C4-2B (cell line): ENCODE data around the gene POLR2J.

Experiments
- H3K27ac ChIP-seq: fragments of 450-650 bp; 2 replicates; pipeline ENCODE4 v1.5.1; 2017
- ZFX ChIP-seq: fragments of 450-650 bp; IDR thresholded peaks from 2 replicates; pipeline ENCODE4 v1.6.1; 2017
- TF ChIP-seq, protein P1 (sequence below): fragments of 450-650 bp; conservative IDR thresholded peaks from 2 replicates; pipeline ENCODE4 v1.5.1; 2017; ENCODE audit warnings: mild to moderate bottlenecking

Gene POLR2J

DNA sequence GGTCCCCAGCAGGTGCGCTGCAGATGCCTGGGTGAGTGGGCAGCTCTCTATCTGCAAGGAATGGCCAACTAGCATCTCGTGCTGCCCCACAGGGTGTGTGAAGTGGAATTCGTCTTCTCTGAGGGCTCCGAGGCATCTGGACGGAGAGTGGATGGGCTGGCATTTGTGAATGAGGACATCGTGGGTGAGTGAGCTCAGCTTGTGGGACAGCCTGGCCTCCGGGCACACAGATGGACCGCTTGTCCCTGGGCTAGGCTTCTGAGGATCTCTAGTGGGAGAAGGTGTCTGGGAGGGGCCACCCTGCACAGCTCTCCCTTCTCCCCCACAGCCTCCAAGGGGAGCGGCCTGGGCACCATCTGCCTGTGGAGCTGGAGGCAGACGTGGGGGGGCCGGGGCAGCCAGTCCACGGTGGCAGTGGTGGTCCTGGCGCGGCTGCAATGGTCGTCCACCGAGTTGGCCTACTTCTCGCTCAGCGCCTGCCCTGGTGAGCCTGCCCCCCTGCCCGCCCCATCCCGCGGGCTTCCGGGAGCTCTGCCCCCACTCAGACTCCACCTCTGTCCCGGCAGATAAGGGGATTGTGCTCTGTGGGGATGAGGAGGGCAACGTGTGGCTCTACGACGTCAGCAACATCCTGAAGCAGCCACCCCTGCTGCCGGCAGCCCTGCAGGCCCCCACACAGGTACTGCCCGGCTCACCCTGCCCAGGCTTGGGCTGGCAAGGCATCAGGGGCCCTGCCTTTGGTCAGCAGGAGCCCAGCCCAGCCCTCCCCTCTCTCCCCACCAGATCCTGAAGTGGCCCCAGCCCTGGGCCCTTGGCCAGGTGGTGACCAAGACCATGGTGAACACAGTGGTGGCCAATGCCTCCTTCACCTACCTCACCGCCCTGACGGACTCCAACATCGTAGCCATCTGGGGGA lies 6.3 kb downstream of the POLR2J start:
- H3K27ac ChIP-seq, result no peak overlapping the region
- TF ChIP-seq, protein P1, sequence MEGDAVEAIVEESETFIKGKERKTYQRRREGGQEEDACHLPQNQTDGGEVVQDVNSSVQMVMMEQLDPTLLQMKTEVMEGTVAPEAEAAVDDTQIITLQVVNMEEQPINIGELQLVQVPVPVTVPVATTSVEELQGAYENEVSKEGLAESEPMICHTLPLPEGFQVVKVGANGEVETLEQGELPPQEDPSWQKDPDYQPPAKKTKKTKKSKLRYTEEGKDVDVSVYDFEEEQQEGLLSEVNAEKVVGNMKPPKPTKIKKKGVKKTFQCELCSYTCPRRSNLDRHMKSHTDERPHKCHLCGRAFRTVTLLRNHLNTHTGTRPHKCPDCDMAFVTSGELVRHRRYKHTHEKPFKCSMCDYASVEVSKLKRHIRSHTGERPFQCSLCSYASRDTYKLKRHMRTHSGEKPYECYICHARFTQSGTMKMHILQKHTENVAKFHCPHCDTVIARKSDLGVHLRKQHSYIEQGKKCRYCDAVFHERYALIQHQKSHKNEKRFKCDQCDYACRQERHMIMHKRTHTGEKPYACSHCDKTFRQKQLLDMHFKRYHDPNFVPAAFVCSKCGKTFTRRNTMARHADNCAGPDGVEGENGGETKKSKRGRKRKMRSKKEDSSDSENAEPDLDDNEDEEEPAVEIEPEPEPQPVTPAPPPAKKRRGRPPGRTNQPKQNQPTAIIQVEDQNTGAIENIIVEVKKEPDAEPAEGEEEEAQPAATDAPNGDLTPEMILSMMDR, result no peak
- no peak for TF ChIP-seq ZFX

DNA sequence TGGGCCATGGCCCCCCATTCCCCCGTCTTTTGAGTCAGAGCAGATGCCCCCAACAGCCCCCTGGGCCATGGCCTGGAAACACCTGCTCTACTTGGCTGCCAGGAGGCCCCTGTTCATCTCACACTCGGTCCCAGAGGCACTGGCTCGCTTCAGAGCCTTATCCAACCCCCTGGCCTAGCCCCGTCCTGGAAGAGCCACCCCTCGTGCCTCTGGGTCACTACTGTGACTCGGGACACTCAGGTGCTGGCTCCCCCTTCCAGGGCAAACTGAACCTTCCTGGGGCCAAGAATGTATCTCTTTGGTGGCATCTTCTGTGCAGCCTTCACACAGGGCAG lies 7.0 kb downstream of the POLR2J start:
- H3K27ac ChIP-seq, result no peak overlapping the region
- TF ChIP-seq, protein P1, result no peak
- TF ChIP-seq ZFX, result no peak

DNA sequence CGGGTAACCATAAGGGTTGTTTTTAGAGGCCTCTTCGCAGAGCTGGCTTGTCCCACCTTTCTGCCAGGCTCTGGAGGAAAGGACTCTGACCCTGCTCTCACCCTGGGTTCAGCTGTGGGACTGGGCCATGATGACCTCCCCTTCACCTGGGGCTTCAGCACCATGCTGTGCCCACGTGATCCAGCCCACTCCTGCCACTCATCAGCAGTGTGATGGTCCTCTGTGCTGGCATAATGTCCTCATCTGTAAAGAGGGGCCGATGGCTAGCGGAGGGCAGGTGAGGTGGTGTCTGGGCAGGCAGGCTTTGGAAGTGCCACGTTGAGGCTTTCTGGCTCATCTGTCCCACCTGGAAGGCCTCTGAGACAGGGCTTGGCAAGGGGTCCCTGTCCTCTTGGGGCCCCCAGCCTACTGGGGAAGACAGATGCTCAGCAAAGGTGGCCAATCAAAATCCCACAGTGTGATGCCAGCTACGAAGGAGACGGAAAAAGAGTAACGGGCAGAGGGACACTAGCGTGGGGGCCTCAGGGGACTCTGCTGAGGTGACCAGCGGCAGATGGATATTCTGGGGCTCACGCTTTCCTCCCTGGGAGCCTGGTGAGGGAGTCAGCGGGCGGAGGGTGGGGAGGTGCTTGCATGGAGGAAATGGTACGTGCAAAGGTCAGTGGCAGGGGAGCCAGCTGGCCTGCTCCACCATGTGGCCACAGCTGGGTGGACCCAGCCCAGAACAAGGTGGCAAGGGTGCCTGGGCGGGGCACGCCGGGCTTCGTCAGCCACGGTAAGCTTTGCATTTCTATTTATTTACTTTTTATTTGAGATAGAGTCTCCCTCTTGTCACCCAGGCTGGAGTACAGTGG lies 8.5 kb downstream of the POLR2J start:
- no peak overlapping the region for H3K27ac ChIP-seq
- no peak for TF ChIP-seq ZFX
- TF ChIP-seq, protein P1, result no peak

DNA sequence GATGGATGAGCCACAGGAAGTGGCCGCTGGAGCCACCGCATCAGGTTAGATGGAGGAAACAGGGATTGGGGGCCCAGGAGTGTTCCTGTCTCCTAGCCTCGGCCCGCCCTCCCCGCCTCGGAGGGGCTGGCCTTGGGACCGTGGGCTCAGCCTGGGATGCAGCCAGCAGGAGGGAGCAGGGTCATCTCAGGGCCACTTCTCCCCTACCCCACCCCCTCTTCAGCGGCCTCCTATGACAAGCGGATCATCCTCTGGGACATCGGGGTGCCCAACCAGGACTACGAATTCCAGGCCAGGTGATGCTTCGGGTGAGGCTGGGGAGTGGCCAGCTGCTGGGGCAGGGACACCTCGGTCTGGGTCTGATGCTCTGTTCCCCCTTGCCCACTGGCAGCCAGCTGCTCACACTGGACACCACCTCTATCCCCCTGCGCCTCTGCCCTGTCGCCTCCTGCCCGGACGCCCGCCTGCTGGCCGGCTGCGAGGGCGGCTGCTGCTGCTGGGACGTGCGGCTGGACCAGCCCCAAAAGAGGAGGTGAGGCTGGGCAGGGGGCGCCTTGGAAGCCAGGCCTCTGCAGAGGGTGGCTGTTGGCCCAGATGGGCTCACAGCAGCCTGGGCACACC lies 9.3 kb downstream of the POLR2J start:
- H3K27ac ChIP-seq, result no peak overlapping the region
- TF ChIP-seq, protein P1, result no peak
- TF ChIP-seq ZFX, result no peak

DNA sequence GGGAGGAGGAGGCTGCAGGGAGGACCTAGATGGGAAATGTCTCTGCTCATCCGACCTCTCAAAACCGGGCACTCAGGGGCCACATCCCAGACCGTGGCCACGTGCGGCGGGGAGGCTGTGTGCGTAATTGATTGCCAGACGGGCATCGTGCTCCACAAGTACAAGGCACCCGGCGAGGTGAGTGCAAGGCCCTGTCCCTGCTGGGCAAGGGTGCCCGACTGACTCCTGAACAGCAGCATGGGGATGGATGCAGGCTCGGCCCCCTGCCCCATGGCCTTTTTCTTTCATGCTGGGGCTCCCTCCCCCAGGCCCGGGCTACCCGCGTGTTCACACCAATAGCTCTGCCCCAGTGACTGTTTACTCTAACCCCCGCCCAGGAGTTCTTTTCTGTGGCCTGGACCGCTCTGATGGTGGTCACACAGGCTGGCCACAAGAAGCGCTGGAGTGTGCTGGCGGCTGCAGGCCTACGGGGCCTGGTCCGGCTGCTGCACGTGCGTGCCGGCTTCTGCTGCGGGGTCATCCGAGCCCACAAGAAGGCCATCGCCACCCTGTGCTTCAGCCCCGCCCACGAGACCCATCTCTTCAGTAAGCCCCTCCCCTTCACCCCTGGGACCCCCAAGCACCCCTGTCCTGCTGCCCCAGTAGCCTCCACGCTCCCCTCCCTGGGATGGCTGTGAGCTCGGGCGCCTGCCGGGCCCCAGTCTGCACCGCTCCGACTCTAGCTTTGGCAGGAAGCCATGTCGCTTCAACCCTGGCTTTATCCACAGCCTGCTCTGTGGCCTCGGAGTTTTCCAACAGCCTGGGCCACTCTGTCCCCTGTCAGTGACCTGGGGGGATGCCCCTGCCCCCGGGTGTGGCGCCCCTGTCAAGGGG lies 10.0 kb downstream of the POLR2J start:
- H3K27ac ChIP-seq, result no peak overlapping the region
- TF ChIP-seq ZFX, result no peak
- TF ChIP-seq, protein P1, result no peak

DNA sequence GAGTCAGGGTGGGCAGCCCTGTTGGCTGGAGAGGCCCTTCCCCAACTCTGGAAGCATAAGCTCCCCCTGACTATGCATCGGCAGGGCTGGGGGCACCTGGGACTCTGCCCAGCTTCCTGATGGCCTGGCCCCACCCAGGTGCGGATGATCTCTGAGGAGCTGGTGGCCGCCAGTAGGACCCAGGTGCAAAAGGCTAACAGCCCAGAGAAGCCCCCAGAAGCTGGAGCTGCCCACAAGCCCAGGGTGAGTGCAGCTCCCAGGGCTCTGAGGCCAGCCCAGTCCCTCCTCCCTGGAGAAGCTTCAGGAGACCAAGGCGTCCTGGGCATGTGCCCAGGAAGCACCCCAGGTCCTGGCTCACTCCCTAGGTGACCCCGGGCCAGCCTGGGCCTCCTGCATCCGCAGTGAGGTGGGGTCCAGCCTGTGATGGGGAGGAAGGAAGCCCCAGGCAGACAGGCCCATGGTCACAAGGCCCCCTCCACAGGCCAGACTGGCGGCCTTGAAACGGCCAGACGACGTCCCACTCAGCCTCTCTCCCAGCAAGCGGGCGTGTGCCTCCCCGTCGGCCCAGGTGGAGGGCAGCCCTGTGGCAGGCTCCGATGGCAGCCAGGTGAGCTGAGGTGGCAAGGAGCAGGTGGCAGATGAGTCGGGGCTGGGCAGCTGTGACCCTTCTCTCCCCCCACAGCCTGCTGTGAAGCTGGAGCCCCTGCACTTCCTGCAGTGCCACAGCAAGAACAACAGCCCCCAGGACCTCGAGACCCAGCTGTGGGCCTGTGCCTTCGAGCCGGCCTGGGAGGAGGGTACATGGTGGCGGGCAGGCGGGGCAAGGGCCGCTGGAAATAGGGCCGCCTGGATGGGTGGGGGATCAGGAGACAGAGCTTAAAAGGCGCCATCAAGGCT lies 10.9 kb downstream of the POLR2J start:
- no peak overlapping the region for H3K27ac ChIP-seq

More for the DNA sequence above, 10.9 kb downstream of the POLR2J start:
- TF ChIP-seq, protein P1, result no peak
- no peak for TF ChIP-seq ZFX
